KG1 (cell line): ENCODE measurements around the gene TPI1.
"Not testable (repeated sequence)": the region's sequence is repeated elsewhere in the genome, so short reads cannot be mapped to it uniquely, and the experiment has no call there.

Experiments
- DNase-seq: peaks from one replicate; lab custom pipeline; 2025; lab: John Stamatoyannopoulos, UW

The TPI1 gene

DNA sequence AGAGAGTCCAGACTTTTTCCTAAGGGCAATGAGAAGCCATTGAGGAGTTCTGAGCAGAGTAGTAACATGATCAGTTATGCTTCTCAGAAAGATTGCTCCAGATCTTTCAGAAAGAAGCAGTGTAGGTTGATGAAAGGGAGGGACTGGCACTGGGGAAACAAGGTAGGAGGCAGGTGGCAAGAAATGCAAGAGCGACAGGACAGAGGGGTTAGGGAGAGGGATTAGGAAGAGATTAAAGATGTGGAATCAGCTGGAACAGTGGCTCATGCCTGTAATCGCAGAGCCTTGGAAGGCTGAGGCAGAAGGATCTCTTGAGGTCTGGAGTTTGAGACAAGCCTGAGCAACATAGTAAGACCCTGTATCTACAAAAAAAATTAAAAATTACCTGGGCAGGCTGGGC is 19.7 kb upstream of the TPI1 start:
- no peak for DNase-seq

DNA sequence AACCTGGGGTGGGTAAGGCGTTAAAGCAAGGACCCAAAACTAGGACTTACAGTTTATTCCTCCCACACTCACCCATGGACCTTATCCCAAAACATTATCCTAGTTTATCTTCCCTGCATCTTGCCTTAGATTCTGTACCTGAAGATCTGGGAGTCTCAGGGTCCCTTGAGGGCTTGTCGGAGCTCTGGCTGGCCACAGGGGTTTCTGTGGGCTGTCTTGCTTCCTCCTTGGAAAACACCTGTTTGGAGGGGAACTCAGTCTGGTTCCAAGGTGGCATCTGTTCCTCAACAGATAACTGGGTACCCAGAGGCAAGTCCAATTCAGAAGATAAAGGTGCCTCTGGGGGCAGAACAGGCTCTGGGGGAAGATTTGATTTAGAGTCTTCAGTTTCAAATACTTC is 17.9 kb upstream of the TPI1 start:
- DNase-seq: no peak

GRCh38 chr12:6849976-6850560 is 17.3 kb upstream of the TPI1 start:
- no peak for DNase-seq

DNA sequence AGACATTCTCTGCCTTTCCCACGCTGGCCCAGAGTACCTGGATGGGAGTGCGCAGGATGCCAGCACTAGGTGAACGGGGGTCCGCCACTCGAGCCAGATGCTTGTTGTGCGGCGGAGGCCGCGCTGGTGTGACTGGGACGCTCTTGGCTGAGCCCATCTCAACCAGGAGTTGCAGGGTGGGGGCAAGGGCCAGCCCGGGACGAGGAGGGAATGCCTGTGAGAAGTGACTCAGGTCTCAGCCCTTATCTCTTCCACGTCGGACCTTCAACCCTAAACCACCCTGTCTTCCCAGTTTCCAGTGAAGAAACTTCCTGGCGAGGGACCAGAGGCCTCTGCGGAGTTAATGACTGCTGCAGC is 16.6 kb upstream of the TPI1 start:
- DNase-seq: no peak

- DNase-seq: peak; percentile 94
Observed at GRCh38 chr12:6851153-6851920, 16.0 kb upstream of the TPI1 start, which contains the start of gene CDCA3. Gene CDCA3, minus strand, starts transcription at chr12:6851286. Its CDS starts 334 bp downstream, at chr12:6850952.

DNA sequence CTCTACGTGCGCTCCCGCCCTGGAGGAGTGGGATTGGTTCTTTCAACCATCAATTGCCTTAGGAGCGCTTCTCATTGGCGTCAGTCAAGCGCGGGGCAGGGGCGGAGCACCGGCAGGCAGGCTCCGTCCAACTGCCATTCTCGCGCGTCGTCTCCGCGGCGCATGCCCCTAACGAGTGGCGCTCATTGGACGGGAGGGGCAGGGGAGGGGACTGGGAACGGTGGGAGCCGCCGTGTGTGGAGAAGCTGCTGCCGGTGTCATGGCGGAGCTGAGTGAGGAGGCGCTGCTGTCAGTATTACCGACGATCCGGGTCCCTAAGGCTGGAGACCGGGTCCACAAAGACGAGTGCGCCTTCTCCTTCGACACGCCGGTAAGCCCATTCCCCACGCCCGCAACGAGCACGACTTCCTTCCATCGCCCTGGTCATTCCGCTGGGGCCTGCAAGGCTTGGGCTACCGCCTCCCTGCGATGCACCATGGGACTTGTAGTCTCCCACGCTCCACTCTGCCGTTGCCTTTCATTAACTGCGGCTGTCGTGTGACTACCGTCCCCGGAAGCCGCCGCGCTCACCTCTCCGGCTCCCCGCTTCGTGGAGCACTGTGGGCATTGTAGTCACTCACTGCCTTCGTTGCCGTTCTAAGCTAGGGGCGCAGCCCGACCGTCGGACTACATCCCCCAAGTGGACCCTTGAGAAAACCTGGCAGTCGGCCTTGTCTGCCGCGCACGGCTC is 15.2 kb upstream of the TPI1 start, which contains the start of gene USP5:
USP5 (plus strand) TSS at position 230 of the 730 bp plus-strand sequence; CDS start at position 260, 30 bp downstream.
- DNase-seq: peak; percentile 100

GRCh38 chr12:6852651-6853354 is 14.5 kb upstream of the TPI1 start:
- no peak for DNase-seq

- DNase-seq: no peak
Observed at GRCh38 chr12:6853626-6854025, 13.7 kb upstream of the TPI1 start.

DNA sequence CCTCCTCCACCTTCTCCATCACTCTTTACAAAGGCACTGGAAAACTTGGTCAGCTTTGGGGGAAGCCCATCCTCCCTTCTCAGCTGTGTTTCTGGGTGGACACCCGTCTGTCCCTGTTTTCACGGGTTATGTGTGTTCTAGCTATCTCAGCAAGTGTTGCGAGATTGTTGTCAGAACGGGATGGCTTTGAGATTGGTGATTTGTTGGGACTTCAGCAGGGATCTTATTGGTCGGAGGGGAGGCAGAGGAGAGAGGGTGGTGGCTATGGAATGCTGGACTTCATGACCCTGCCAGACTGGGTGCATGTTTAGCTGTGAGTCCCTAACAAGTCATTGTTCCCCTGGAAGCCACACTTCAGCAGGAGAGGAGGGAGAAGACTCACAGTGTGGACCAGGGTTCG is 13.3 kb upstream of the TPI1 start:
- DNase-seq: no peak

- DNase-seq: no peak
Observed at GRCh38 chr12:6855322-6855721, 12.0 kb upstream of the TPI1 start.

- no peak for DNase-seq
Observed at GRCh38 chr12:6858799-6859198, 8.5 kb upstream of the TPI1 start.

GRCh38 chr12:6860116-6860515 is 7.2 kb upstream of the TPI1 start:
- no peak for DNase-seq

DNA sequence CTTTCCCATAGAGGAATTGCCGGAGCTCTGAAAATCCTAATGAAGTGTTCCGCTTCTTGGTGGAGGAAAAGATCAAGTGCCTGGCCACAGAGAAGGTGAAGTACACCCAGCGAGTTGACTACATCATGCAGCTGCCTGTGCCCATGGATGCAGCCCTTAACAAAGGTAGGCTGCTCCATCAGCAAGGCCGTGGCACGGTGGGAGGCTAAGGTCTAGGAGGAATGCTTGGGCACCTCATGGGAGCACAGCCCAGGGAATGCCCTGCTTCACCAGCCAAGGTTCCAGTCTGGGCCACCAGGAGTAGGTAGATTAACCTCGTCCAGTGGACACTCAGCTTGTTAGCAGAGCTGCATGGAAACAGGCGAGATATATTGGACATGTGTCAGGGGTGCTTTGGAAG is 6.4 kb upstream of the TPI1 start:
- no peak for DNase-seq

DNA sequence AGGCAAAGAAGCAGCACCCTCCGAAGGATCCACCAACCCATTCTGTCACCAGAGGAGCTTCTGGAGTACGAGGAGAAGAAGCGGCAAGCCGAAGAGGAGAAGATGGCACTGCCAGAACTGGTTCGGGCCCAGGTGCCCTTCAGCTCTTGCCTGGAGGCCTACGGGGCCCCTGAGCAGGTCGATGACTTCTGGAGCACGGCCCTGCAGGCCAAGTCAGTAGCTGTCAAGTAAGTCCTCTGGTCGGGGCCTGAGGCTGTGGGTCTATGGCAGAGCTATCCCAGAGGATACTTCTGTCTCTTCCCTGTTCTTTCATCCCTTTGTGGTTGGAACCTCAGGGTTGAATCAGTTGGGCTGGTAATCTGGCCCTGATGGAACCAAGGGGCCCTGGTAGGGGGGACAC is 5.9 kb upstream of the TPI1 start:
- DNase-seq: no peak

DNA sequence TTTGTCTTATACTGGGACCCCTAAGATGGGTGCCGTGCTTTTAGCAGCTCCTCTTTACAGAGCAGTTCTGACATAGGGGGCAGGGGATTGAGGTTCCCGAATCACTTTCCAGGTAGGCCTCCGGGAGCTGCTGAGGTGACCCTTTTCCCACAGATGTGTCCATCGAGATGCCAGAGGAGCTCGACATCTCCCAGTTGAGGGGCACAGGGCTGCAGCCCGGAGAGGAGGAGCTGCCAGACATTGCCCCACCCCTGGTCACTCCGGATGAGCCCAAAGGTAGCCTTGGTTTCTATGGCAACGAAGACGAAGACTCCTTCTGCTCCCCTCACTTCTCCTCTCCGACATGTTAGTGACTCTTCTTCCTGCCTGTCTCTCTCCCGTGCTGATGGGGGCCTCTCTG is 4.3 kb upstream of the TPI1 start:
- no peak for DNase-seq

GRCh38 chr12:6863586-6864321 is 3.6 kb upstream of the TPI1 start:
- DNase-seq: no peak

DNA sequence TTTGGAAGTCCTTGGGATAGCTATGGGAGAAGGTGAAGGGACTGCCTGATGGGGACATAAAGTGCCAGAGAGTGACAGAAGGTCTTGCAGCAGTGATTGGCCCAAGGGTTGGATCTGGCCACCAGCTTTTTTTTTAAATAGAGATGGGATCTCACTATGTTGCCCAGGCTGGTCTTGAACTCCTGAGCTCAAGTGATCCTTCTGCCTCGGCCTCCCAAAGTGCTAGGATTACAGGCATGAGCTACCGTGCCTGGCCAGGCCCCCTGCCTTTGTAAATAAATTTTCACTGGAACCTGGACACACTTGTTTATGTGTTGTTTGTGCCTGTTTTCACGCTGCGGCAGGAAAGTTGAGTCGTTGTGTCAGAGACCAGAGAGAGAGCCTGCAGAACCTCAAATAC is 2.0 kb upstream of the TPI1 start:
- not testable (repeated sequence) for DNase-seq

DNA sequence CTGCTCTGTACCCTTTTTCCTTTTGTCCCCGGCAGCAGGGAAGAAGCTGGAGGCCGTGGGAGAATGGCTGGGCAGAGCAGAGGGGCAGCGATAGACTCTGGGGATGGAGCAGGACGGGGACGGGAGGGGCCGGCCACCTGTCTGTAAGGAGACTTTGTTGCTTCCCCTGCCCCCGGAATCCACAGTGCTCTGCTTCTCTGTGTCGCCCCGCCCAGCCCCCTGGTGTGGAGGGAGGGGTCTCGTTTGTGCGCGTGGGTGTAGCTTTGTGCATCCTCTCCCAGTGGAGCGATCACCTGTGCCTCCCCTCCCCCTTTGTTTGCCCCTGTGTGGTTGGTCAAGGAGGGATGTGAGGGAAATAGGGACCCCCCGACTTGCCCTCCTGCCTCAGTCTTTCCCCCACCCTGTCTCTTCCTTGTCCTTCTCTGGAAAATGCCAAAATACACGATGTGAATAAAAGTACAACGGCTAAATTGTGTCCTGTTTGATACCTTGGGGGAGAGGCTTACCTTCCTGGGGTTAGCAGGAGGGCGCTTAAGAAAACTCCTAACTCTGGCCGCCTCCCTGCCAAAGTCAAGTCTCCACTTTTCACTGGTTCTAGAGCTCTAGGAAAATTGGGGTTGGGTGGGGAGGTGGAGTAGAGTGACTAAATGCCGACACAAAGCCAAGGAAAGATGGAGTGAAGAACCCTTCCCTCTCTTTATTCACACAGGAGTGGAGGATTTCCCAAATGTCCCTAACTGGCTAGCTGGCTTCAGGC is 990 bp upstream of the TPI1 start:
- DNase-seq: no peak

DNA sequence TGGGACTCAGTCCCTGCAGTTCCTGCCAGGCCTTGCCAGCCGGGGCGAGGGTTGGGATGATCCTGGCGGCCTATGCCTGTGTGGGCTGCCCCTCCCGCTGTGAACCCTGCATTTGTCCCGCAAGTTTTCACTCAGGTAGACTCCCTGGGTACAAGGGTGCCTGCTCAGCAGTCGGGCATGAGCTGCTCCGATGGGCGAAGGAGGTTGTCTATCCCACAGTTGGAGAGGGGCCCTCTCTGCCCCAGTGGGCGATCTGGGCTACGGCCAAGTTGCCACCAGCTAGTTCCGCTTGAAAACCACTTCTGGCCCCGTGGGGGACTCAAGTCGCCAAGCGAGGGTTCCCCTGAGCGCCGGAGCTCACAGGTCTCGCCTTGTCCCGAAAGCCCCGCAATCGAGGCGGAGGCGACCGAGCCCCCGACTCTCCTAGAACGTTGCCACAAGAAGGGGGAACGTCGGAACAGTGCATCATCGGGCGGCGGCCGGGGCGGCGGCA is 365 bp upstream of the TPI1 start:
- DNase-seq: peak; percentile 93

- no peak for DNase-seq
Observed at GRCh38 chr12:6868211-6869048, 1.1 kb downstream of the TPI1 start.
